Cardiac fibroblast (primary cell): ENCODE measurements around the gene RIMKLA.

Experiments
- DNase-seq, 2 donors: peaks; one replicate each; pipeline versions ENCODE4 v3.0.0 to v3.0.0-alpha.2; 2010; ENCODE audit warnings: low read depth in 2 of 2
- H3K4me3 ChIP-seq, 2 donors: replicated peaks in 1 of 2; 1 replicate in 1 of 2; 2 replicates in 1 of 2; pipeline ENCODE4 v1.5.1; 2011; ENCODE audit warnings: low read depth in 2 of 2, low read length in 2 of 2, mild to moderate bottlenecking in 2 of 2, moderate library complexity in 1 of 2
- TF ChIP-seq, protein P1 (sequence below): IDR thresholded peaks from one replicate; pipeline ENCODE4 v1.5.1; 2011; ENCODE audit warnings: low read depth, mild to moderate bottlenecking, low read length, inconsistent platforms

The RIMKLA gene

DNA sequence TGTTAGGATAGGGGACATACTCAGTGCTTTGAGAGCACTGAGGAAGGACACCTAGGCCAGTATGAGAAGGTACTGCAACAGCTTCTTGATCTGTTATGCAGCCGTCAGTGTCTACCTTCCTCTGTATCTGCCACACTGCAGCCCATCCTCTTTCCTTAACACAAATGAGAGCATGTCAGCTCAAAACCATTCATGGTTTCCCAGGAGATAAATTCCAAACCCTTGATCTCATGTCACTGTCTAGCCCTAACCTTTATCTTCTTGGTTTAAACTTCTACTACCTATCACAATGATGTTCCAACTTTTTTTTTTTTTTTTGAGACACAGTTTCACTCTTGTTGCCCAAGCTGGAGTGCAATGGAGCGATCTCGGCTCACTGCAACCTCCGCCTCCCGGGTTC, 73.8 kb downstream of the RIMKLA start:
- H3K4me3 ChIP-seq, result no peak overlapping the region
- DNase-seq, result no peak
- TF ChIP-seq, protein P1, sequence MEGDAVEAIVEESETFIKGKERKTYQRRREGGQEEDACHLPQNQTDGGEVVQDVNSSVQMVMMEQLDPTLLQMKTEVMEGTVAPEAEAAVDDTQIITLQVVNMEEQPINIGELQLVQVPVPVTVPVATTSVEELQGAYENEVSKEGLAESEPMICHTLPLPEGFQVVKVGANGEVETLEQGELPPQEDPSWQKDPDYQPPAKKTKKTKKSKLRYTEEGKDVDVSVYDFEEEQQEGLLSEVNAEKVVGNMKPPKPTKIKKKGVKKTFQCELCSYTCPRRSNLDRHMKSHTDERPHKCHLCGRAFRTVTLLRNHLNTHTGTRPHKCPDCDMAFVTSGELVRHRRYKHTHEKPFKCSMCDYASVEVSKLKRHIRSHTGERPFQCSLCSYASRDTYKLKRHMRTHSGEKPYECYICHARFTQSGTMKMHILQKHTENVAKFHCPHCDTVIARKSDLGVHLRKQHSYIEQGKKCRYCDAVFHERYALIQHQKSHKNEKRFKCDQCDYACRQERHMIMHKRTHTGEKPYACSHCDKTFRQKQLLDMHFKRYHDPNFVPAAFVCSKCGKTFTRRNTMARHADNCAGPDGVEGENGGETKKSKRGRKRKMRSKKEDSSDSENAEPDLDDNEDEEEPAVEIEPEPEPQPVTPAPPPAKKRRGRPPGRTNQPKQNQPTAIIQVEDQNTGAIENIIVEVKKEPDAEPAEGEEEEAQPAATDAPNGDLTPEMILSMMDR, result no peak

DNA sequence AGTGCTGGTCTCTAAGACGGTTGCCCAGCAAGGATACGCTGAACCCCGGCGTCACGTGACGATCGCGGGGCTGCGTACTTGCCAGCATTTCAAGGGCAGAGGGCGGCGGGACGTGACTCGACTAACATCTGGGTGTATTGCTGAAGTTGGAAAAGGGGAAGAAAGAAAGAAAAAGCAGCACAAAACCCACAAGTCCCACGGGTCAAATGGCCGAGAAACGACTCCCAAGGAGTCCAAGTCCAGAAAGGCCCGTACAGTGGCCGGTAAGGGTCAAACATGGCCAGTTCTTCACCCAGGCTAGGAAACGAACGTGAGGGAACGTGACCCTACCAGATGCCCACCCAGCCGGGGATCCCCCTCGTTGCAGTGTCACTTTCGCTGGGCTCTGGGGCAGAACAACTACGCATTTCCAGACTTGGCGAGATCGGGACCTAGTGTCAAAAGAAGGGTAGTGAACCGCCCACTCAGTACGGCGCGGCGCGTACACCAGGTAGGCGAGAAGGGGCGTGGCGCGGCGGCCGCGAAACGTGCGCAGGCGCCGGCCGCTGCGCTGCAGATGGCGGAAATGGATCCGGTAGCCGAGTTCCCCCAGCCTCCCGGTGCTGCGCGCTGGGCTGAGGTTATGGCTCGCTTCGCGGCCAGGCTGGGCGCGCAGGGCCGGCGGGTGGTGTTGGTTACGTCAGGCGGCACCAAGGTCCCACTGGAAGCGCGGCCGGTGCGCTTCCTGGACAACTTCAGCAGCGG, 75.6 kb downstream of the RIMKLA start, which contains the start of the genes PPCS and ZMYND12:
TSS of gene PPCS (plus strand) at position 534 of the 744 bp plus-strand sequence. CDS start at position 557, 23 bp downstream.
TSS of gene ZMYND12 (minus strand) at position 13 of the 744 bp plus-strand sequence. CDS start 25 bp downstream, outside the sequence.
- DNase-seq, result peak; percentile 90 to 91
- TF ChIP-seq, protein P1, result no peak
- H3K4me3 ChIP-seq, result peak within 1 kb of the TSS; percentile 71 to 73

DNA sequence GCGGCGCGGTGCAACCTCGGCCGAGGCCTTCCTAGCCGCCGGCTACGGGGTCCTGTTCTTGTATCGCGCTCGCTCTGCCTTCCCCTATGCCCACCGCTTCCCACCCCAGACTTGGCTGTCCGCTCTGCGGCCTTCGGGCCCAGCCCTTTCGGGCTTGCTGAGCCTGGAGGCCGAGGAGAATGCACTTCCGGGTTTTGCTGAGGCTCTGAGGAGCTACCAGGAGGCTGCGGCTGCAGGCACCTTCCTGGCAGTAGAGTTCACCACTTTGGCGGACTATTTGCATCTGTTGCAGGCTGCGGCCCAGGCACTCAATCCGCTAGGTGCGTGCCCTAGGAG, 76.1 kb downstream of the RIMKLA start:
- peak; percentile 68 to 72 for DNase-seq
- TF ChIP-seq, protein P1, result no peak
- peak overlapping the region; percentile 71 to 73 for H3K4me3 ChIP-seq

DNA sequence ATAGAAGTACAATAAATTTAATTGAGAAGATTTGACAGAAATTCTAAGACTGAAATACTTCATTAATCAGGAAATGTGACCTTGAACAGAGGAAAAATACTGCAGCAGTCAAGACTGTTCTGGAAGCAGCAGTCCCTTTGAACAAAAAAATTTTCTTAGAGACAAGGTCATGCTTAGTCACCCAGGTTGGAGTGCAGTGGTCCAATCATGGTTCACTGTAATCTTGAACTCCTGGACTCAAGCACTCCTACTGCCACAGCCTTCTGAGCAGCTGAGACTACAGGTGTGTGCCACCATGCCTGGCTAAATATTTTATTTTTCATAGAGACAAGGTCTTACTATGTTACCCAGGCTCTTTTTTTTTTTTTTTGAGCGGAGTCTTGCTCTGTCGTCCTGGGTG, 80.6 kb downstream of the RIMKLA start:
- no peak for DNase-seq
- TF ChIP-seq, protein P1, result no peak
- no peak overlapping the region for H3K4me3 ChIP-seq

DNA sequence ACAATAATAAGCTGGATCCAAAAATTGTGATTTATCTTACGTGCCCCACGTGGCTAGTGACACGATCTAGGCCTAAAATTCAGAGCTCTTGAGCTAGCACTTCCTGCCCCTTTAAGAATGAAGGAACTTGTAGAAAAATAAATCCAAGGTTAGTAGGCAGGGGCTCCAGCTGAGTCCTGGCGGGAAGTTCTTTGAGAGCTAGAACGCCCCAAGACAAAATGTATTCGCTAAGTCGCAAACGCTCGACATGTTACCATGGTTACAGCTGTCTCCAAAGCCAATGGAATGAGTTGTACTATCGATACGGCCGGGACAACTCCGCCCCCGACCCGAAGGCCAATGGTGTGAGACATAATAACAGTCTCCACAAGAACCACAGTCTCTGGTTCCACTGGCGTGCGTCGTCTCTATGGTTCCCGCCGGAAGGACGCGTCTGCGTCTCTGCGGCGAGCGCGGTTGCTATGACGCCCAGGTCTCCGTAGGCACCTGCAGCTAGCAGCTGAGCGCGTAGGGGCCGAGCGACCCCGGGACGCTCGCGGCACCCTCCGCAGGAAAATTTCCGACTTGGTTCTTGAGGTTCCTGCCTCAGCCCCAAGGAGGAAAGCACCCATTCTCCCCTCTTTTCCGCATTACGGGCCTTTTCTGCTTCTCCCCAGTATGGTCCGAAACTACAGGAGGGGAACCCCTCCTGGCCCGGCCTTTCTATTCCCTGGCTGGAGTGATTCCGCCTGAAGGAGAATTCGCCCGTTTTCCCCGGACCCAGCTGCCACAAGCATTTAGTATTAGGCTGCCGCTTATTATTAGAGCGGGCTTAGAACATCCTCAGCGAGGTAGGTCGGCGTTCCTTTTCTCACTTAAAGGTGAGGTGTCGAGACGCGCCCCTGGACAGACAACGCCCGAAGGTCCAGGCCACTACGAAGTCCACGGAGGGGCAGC, 82.5 kb downstream of the RIMKLA start, which contains the start of gene CCDC30:
TSS of gene CCDC30 (plus strand) at position 459 of the 936 bp plus-strand sequence. CDS start 17,266 bp downstream, outside the sequence.
- TF ChIP-seq, protein P1, result no peak
- peak; percentile 98 to 99 for DNase-seq
- peak within 1 kb of the TSS; percentile 77 for H3K4me3 ChIP-seq

DNA sequence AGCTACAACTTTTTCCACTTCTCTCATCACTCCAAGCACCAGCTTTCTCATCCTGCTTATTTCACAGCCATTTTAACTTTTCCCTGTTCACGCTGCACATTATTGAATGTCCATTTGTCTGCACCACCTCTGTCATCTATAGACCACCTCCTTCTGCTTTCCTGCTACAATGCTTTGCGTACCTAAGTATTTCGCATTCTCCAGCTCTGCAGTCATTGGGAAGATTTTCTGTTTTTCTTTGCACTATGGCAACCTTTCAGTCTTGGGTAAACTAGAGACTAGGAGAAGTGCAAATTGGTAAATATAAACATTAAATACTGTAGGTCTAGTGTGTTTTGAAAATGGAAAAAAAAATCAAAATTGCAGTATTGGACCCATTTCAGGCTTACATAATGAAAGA, 83.3 kb downstream of the RIMKLA start:
- no peak overlapping the region for H3K4me3 ChIP-seq
- no peak for DNase-seq
- TF ChIP-seq, protein P1, result no peak
